Progenitor cell of endocrine pancreas (in vitro differentiated cells): ENCODE results near the gene RCBTB2. TPM values are rescaled to one million over a fixed set of nuclear protein-coding genes. Genes with fewer than 3 reads are reported as not detected.

ENCODE experiments used
- DNase-seq: peaks from one replicate; pipeline ENCODE4 v3.0.0; 2021; ENCODE audit warnings: low spot score; ENCODE audit not compliant: unreplicated experiment
- H3K27ac Mint-ChIP-seq: 2 replicates; pipeline ENCODE4 v1.8.0; 2021; ENCODE audit warnings: mild to moderate bottlenecking, moderate library complexity, mixed read lengths
- H3K27me3 Mint-ChIP-seq: 2 replicates; pipeline ENCODE4 v1.8.0; 2021; ENCODE audit warnings: mixed read lengths
- H3K36me3 Mint-ChIP-seq: 2 replicates; pipeline ENCODE4 v1.8.0; 2022; ENCODE audit warnings: mixed read lengths; ENCODE audit not compliant: insufficient read depth
- H3K4me1 Mint-ChIP-seq: 2 replicates; pipeline ENCODE4 v1.8.0; 2021; ENCODE audit warnings: low read depth, mixed read lengths
- H3K4me3 Mint-ChIP-seq: 2 replicates; pipeline ENCODE4 v1.8.0; 2021; ENCODE audit warnings: low read depth, mild to moderate bottlenecking, moderate library complexity, mixed read lengths
- H3K9me3 Mint-ChIP-seq: 2 replicates; pipeline ENCODE4 v1.8.0; 2021; ENCODE audit warnings: low read depth, mixed read lengths
- CTCF ChIP-seq: fragments of 200-600 bp; sonication (generic); IDR thresholded peaks from one replicate; pipeline ENCODE4 v1.5.0; 2021; ENCODE audit warnings: antibody characterized with exemption, mild to moderate bottlenecking; ENCODE audit not compliant: unreplicated experiment
- total RNA-seq: library from RNA; stranded (reverse); gene quantifications from 2 replicates; pipeline ENCODE4 v1.2.1, GENCODE V29; 2021

Gene RCBTB2
- total RNA-seq, 1 donor from 2014 or later: 18.9 TPM

GRCh38 chr13:48527955-48528354 is 4.9 kb downstream of the RCBTB2 start:
- Mint-ChIP-seq H3K27me3 (no peaks in the 10 kb centered on the region), H3K4me1 (peaks cover 5% of the 10 kb centered on the region), H3K4me3 (no peak overlapping the region), H3K9me3 (no peaks in the 10 kb centered on the region), H3K27ac (no peak overlapping the region), H3K36me3 (no peaks in the 10 kb centered on the region)
- TF ChIP-seq CTCF: no peak
- no peak for DNase-seq

DNA sequence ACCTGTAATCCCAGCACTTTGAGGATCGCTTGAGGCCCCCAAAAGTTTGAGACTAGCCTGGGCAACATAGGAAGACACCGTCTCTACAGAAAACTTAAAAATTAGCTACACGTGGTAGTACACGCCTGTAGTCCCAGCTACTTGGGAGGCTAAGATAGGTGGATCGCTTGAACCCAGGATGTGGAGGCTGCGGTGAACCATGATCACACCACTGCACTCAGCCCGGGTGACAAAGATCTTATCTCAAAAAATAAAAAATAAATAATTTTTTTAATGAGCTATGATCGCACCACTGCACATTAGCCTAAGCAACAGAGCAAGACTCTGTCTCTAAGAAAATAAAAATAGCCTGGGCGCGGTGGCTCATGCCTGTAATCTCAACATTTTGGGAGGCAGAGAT is 6.6 kb downstream of the RCBTB2 start:
- H3K27me3 Mint-ChIP-seq: no peaks in the 10 kb centered on the region
- TF ChIP-seq CTCF: no peak
- no peak overlapping the region for H3K27ac Mint-ChIP-seq
- H3K4me3 Mint-ChIP-seq: no peak overlapping the region
- peaks cover 2% of the 10 kb centered on the region for H3K4me1 Mint-ChIP-seq
- no peaks in the 10 kb centered on the region for H3K36me3 Mint-ChIP-seq
- H3K9me3 Mint-ChIP-seq: no peaks in the 10 kb centered on the region
- DNase-seq: no peak

DNA sequence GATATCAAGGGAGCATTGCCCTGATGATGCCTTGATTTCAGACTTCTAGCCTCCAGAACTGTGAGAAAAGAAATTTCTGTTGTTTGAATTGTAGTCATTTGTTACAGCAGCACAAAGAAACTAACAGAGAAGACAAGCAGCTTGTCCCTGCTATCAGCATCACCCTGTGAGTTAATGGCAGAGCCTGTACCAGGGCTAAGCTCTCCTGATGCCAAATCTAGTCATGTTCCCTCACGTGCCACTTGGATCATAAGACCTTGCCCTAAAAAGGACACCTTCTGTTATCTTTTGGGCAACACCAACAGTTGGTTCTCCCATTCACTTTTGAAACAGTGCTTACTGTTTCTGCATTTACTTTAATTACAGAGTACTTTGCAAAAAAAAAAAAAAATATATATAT is 14.8 kb downstream of the RCBTB2 start:
- H3K27ac Mint-ChIP-seq: no peak overlapping the region
- H3K4me1 Mint-ChIP-seq: no peaks in the 10 kb centered on the region
- TF ChIP-seq CTCF: no peak
- no peak overlapping the region for H3K4me3 Mint-ChIP-seq
- H3K9me3 Mint-ChIP-seq: no peaks in the 10 kb centered on the region
- peaks cover 8% of the 10 kb centered on the region for H3K36me3 Mint-ChIP-seq
- no peaks in the 10 kb centered on the region for H3K27me3 Mint-ChIP-seq
- DNase-seq: no peak

GRCh38 chr13:48515732-48516131 is 17.1 kb downstream of the RCBTB2 start:
- Mint-ChIP-seq H3K4me1 (peaks cover 3% of the 10 kb centered on the region), H3K4me3 (no peak overlapping the region), H3K9me3 (no peaks in the 10 kb centered on the region), H3K36me3 (peaks cover 11% of the 10 kb centered on the region), H3K27me3 (no peaks in the 10 kb centered on the region), H3K27ac (no peak overlapping the region)
- DNase-seq: no peak
- no peak for TF ChIP-seq CTCF

DNA sequence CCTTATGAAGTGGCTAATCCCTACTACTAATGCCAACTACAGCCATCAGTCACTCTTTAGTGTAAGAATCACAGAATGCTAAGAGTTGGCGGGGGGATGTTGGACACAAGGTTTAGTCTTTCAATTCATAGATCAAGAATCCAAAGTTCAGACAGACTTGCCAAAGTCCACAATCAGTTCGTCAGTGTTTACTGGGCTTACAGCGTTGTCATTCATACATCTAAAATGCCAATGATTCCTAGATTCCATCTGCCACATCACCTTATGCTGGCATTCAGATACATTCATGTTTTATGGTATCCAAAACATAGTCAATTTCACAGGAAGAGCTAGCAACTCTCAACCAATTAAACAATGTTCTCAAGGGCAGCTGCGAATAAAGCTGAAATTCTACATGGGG is 18.1 kb downstream of the RCBTB2 start:
- no peak for TF ChIP-seq CTCF
- no peak for DNase-seq
- H3K36me3 Mint-ChIP-seq: peaks cover 11% of the 10 kb centered on the region
- no peak overlapping the region for H3K4me3 Mint-ChIP-seq
- H3K4me1 Mint-ChIP-seq: peaks cover 3% of the 10 kb centered on the region
- H3K27me3 Mint-ChIP-seq: no peaks in the 10 kb centered on the region
- H3K27ac Mint-ChIP-seq: no peak overlapping the region
- H3K9me3 Mint-ChIP-seq: no peaks in the 10 kb centered on the region
